ENCODE measurements around the gene ANKRD61. TPM values are rescaled to one million over a fixed set of nuclear protein-coding genes. Genes with fewer than 3 reads are reported as not detected.
A peak's percentile ranks its signal among the peaks of the same experiment; 100 is the strongest.
"Not testable (repeated sequence)": the region's sequence is repeated elsewhere in the genome, so short reads cannot be mapped to it uniquely, and the experiment has no call there.

ANKRD61 gene
- total RNA-seq, 2 donors from 2014 or later: not detected

DNA sequence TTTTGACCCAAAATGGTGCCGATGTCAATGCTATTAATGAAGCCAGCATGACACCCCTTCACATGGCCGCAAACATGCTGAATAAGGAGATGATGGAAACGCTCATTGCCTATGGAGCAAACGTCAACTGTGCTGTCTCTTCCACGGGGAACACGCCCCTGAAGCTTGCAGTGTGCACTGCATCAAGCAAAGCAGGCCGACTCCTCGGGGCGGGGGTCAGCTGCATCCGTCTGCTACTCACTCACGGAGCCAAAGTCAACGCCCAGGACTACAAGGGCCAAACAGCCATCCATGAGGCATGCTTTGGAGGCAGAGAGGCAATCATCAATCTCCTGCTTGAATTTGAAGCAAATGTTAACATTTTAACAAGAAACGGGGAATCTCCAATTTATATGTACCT is 4.5 kb downstream of the ANKRD61 start:
- peaks cover 88% of the 10 kb centered on the region for H3K36me3 ChIP-seq (ENCODE audit: control insufficient read depth, insufficient read depth, low read length)
- no peak overlapping the region for H3K4me3 Mint-ChIP-seq
- peaks cover 78% of the 10 kb centered on the region for H3K36me3 Mint-ChIP-seq (ENCODE audit: low read depth)
- H3K9ac ChIP-seq (ENCODE audit: extremely low read depth, low read length, poor library complexity, severe bottlenecking): no peak overlapping the region
- TF ChIP-seq, protein P1, sequence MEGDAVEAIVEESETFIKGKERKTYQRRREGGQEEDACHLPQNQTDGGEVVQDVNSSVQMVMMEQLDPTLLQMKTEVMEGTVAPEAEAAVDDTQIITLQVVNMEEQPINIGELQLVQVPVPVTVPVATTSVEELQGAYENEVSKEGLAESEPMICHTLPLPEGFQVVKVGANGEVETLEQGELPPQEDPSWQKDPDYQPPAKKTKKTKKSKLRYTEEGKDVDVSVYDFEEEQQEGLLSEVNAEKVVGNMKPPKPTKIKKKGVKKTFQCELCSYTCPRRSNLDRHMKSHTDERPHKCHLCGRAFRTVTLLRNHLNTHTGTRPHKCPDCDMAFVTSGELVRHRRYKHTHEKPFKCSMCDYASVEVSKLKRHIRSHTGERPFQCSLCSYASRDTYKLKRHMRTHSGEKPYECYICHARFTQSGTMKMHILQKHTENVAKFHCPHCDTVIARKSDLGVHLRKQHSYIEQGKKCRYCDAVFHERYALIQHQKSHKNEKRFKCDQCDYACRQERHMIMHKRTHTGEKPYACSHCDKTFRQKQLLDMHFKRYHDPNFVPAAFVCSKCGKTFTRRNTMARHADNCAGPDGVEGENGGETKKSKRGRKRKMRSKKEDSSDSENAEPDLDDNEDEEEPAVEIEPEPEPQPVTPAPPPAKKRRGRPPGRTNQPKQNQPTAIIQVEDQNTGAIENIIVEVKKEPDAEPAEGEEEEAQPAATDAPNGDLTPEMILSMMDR (conservative IDR thresholded peaks at IDR 0.05): no peak
- no peaks in the 10 kb centered on the region for H3K27me3 Mint-ChIP-seq (ENCODE audit: insufficient read depth)
- whole genome bisulfite sequencing, 2 experiments (ENCODE audit: insufficient coverage in 1 of 2, insufficient read length in 1 of 2): 95 to 96% methylated on average over 12 to 13 of the region's 13 CpGs
- no peaks in the 10 kb centered on the region for H3K27me3 ChIP-seq (ENCODE audit: control insufficient read depth, insufficient read depth, low read length, poor library complexity, severe bottlenecking)
- no peak overlapping the region for H3K27ac ChIP-seq (ENCODE audit: low read depth, low read length)
- H3K27ac Mint-ChIP-seq: no peak overlapping the region
- peak; percentile 22 for DNase-seq
- H3K4me1 Mint-ChIP-seq: no peaks in the 10 kb centered on the region
- no peaks in the 10 kb centered on the region for H3K9me3 Mint-ChIP-seq
- H3K4me3 ChIP-seq (ENCODE audit: low read length): no peak overlapping the region
- H3K9me3 ChIP-seq (ENCODE audit: control insufficient read depth, low read length): no peaks in the 10 kb centered on the region
- H3K4me1 ChIP-seq (ENCODE audit: control insufficient read depth, insufficient read depth, low read length): no peaks in the 10 kb centered on the region

DNA sequence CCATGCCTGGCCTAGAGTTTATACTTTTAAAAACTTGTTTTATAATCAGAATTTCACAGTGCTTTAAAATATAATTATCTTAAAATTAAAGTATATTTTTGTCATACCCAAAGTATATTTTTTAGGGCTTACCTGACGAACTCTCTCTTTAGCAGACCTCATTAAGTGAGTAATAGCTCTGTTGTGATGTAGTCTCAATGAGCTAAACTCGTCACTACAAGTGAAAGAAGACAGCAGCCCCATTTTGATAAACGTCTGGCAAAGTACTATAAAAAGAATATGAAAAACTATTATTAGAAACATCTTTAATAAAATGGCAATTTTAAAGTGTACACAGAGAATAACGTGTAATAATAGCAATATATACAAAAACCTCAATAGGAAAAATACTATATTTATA is 18.6 kb downstream of the ANKRD61 start:
- H3K36me3 Mint-ChIP-seq (ENCODE audit: low read depth): peaks cover 57% of the 10 kb centered on the region
- no peaks in the 10 kb centered on the region for H3K9me3 Mint-ChIP-seq
- TF ChIP-seq, protein P1 (conservative IDR thresholded peaks at IDR 0.05): no peak
- Histone ChIP-seq H3K9ac (ENCODE audit: extremely low read depth, low read length, poor library complexity, severe bottlenecking) (no peak overlapping the region), H3K27ac (ENCODE audit: low read depth, low read length) (no peak overlapping the region), H3K4me3 (ENCODE audit: low read length) (no peak overlapping the region), H3K9me3 (ENCODE audit: control insufficient read depth, low read length) (no peaks in the 10 kb centered on the region), H3K4me1 (ENCODE audit: control insufficient read depth, insufficient read depth, low read length) (no peaks in the 10 kb centered on the region), H3K27me3 (ENCODE audit: control insufficient read depth, insufficient read depth, low read length, poor library complexity, severe bottlenecking) (no peaks in the 10 kb centered on the region), H3K36me3 (ENCODE audit: control insufficient read depth, insufficient read depth, low read length) (peaks cover 72% of the 10 kb centered on the region)
- no peak for DNase-seq
- H3K27me3 Mint-ChIP-seq (ENCODE audit: insufficient read depth): no peaks in the 10 kb centered on the region
- 93% methylated on average over 2 of the region's 4 CpGs; no CpG with 5 or more reads in 1 of the 2 experiments for WGBS, 2 experiments (ENCODE audit: insufficient coverage in 1 of 2, insufficient read length in 1 of 2)
- H3K27ac Mint-ChIP-seq: no peak overlapping the region
- no peaks in the 10 kb centered on the region for H3K4me1 Mint-ChIP-seq
- no peak overlapping the region for H3K4me3 Mint-ChIP-seq

DNA sequence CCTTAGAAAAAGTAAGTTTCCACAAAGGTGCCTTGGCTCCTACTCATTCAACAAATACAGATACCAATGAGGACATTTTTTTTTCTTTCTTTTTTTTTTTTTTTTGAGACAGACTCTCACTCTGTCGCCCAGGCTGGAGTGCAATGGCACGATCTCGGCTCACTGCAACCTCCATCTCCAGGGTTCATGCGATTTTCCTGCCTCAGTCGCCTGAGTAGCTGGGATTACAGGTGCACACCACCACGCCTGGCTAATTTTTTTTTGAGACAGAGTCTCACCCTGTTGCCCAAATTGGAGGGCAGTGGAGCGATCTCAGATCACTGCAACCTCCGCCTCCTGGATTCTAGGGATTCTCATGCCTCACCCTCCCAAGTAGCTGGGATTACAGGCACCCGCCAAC is 20.0 kb downstream of the ANKRD61 start:
- not testable (repeated sequence) for H3K27me3 Mint-ChIP-seq (ENCODE audit: insufficient read depth); H3K9ac ChIP-seq (ENCODE audit: extremely low read depth, low read length, poor library complexity, severe bottlenecking); H3K4me3 ChIP-seq (ENCODE audit: low read length); H3K4me3 Mint-ChIP-seq; H3K4me1 Mint-ChIP-seq; H3K9me3 ChIP-seq (ENCODE audit: control insufficient read depth, low read length); H3K27ac ChIP-seq (ENCODE audit: low read depth, low read length); H3K4me1 ChIP-seq (ENCODE audit: control insufficient read depth, insufficient read depth, low read length); H3K27me3 ChIP-seq (ENCODE audit: control insufficient read depth, insufficient read depth, low read length, poor library complexity, severe bottlenecking); H3K9me3 Mint-ChIP-seq; DNase-seq
- WGBS, 2 experiments (ENCODE audit: insufficient coverage in 1 of 2, insufficient read length in 1 of 2): 90 to 97% methylated on average over 8 to 9 of the region's 9 CpGs
- Mint-ChIP-seq H3K27ac (peak overlapping the region; percentile 23), H3K36me3 (ENCODE audit: low read depth) (peaks cover 52% of the 10 kb centered on the region)
- peaks cover 66% of the 10 kb centered on the region for H3K36me3 ChIP-seq (ENCODE audit: control insufficient read depth, insufficient read depth, low read length)

DNA sequence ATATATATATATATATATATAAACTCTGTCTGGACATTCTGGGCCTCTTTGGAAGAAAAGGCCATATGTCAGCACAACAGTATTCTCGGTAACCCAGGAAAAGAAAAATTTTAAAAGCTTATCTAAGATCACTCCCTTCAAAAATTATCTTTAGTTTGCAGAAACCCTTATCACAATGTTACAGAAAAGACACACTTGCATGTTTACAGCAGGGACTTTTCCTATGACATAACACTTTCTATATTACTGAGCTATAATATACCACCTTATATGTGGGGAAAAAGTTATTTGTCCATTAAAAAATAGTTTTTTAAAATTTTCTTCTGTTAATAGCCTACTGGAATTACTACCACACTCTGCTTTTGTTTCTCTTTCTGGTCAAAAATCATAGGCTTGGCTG is 25.4 kb downstream of the ANKRD61 start:
- Histone ChIP-seq H3K27me3 (ENCODE audit: control insufficient read depth, insufficient read depth, low read length, poor library complexity, severe bottlenecking) (no peaks in the 10 kb centered on the region), H3K4me1 (ENCODE audit: control insufficient read depth, insufficient read depth, low read length) (peaks cover 3% of the 10 kb centered on the region), H3K9ac (ENCODE audit: extremely low read depth, low read length, poor library complexity, severe bottlenecking) (no peak overlapping the region), H3K36me3 (ENCODE audit: control insufficient read depth, insufficient read depth, low read length) (peaks cover 35% of the 10 kb centered on the region), H3K4me3 (ENCODE audit: low read length) (peak overlapping the region; percentile 86), H3K9me3 (ENCODE audit: control insufficient read depth, low read length) (no peaks in the 10 kb centered on the region), H3K27ac (ENCODE audit: low read depth, low read length) (no peak overlapping the region)
- H3K9me3 Mint-ChIP-seq: no peaks in the 10 kb centered on the region
- DNase-seq: no peak
- no peaks in the 10 kb centered on the region for H3K27me3 Mint-ChIP-seq (ENCODE audit: insufficient read depth)
- peaks cover 10% of the 10 kb centered on the region for H3K4me1 Mint-ChIP-seq
- H3K27ac Mint-ChIP-seq: no peak overlapping the region
- H3K36me3 Mint-ChIP-seq (ENCODE audit: low read depth): peaks cover 24% of the 10 kb centered on the region
- TF ChIP-seq, protein P1 (conservative IDR thresholded peaks at IDR 0.05): no peak
- H3K4me3 Mint-ChIP-seq: no peak overlapping the region
- 95% methylated on average over 1 of the region's 1 CpG; no CpG with 5 or more reads in 1 of the 2 experiments for WGBS, 2 experiments (ENCODE audit: insufficient coverage in 1 of 2, insufficient read length in 1 of 2)

All from endodermal cell (in vitro differentiated cells).